ENCODE data around the gene FN3K.
"Not testable (repeated sequence)": the region's sequence is repeated elsewhere in the genome, so short reads cannot be mapped to it uniquely, and the experiment has no call there.

FN3K gene

GRCh38 chr17:82737967-82738877 lies 2.8 kb downstream of the FN3K start:
- DNase-seq (ENCODE audit: low read depth), result no peak

- DNase-seq (ENCODE audit: low read depth), result no peak
These were observed 5.7 kb downstream of the FN3K start for GRCh38 chr17:82740906-82741759.

GRCh38 chr17:82743344-82744219 lies 8.2 kb downstream of the FN3K start:
- no peak for DNase-seq (ENCODE audit: low read depth)

GRCh38 chr17:82744736-82745135 lies 9.3 kb downstream of the FN3K start:
- DNase-seq (ENCODE audit: low read depth), result not testable (repeated sequence)

GRCh38 chr17:82745524-82745923 lies 10.1 kb downstream of the FN3K start:
- DNase-seq (ENCODE audit: low read depth), result no peak

- DNase-seq (ENCODE audit: low read depth), result no peak
These were observed 13.3 kb downstream of the FN3K start for GRCh38 chr17:82748756-82749155.

- DNase-seq (ENCODE audit: low read depth), result no peak
These were observed 15.0 kb downstream of the FN3K start for GRCh38 chr17:82750241-82750908.

GRCh38 chr17:82751171-82751570 lies 15.8 kb downstream of the FN3K start:
- DNase-seq (ENCODE audit: low read depth), result no peak

GRCh38 chr17:82751571-82752370 lies 16.4 kb downstream of the FN3K start, which contains the start of gene TBCD:
Gene TBCD (plus strand): TSS chr17:82752065. CDS start chr17:82752194, 129 bp downstream.
- DNase-seq (ENCODE audit: low read depth), result peak; percentile 79

GRCh38 chr17:82752371-82753200 lies 17.2 kb downstream of the FN3K start:
- no peak for DNase-seq (ENCODE audit: low read depth)

GRCh38 chr17:82753201-82753464 lies 17.7 kb downstream of the FN3K start:
- no peak for DNase-seq (ENCODE audit: low read depth)

GRCh38 chr17:82754297-82755208 lies 19.1 kb downstream of the FN3K start:
- DNase-seq (ENCODE audit: low read depth), result no peak

GRCh38 chr17:82756166-82756565 lies 20.8 kb downstream of the FN3K start:
- no peak for DNase-seq (ENCODE audit: low read depth)

- no peak for DNase-seq (ENCODE audit: low read depth)
These were observed 30.0 kb downstream of the FN3K start for GRCh38 chr17:82765371-82765770.

GRCh38 chr17:82767041-82767754 lies 31.8 kb downstream of the FN3K start:
- peak; percentile 30 for DNase-seq (ENCODE audit: low read depth)

GRCh38 chr17:82769041-82769440 lies 33.6 kb downstream of the FN3K start:
- no peak for DNase-seq (ENCODE audit: low read depth)

- DNase-seq (ENCODE audit: low read depth), result no peak
These were observed 36.6 kb downstream of the FN3K start for GRCh38 chr17:82772026-82772425.

- not testable (repeated sequence) for DNase-seq (ENCODE audit: low read depth)
These were observed 39.0 kb downstream of the FN3K start for GRCh38 chr17:82774456-82774855.

Measured in activated T-cell treated with anti-CD3 and anti-CD28 coated beads for 24 hours (primary cell).